WTC11 (cell line): Measurements from ENCODE around the gene FXYD5. TPM values are rescaled to one million over a fixed set of nuclear protein-coding genes. Genes with fewer than 3 reads are reported as not detected.

Experiments used
- ATAC-seq: fragments of 200-7000 bp; cut with Tn5 transposase; 2 replicates; pipeline ENCODE4 v1.10.0; 2021; ENCODE audit warnings: mild to moderate bottlenecking, moderate library complexity
- CTCF ChIA-PET: fragments of 300-600 bp; sonication (Branson Sonifier 250); formaldehyde crosslinking; loops from one replicate; lab custom pipeline; 2021; ENCODE audit warnings: antibody characterized with exemption; lab: Charles Lee
- POLR2A ChIA-PET: fragments of 350-600 bp; sonication (Branson Sonifier 250); formaldehyde crosslinking; loops from one replicate; lab custom pipeline; 2021; ENCODE audit warnings: antibody characterized with exemption; lab: Charles Lee
- DNase-seq: peaks from one replicate; pipeline ENCODE4 v3.0.0; 2021; ENCODE audit warnings: low spot score
- H3K27ac Mint-ChIP-seq: 2 replicates; pipeline ENCODE4 v1.8.0; 2021; ENCODE audit warnings: mixed read lengths
- H3K27me3 Mint-ChIP-seq: 2 replicates; pipeline ENCODE4 v1.8.0; 2021; ENCODE audit warnings: low read depth, mild to moderate bottlenecking, moderate library complexity, mixed read lengths
- H3K36me3 Mint-ChIP-seq: 2 replicates; pipeline ENCODE4 v1.8.0; 2021; ENCODE audit warnings: mixed read lengths
- H3K4me1 Mint-ChIP-seq: 2 replicates; pipeline ENCODE4 v1.8.0; 2022; ENCODE audit warnings: mixed read lengths
- H3K4me3 Mint-ChIP-seq: 2 replicates; pipeline ENCODE4 v1.8.0; 2021; ENCODE audit warnings: mild to moderate bottlenecking, moderate library complexity, mixed read lengths
- H3K9me3 Mint-ChIP-seq: 2 replicates; pipeline ENCODE4 v1.8.0; 2021; ENCODE audit warnings: mixed read lengths
- AR ChIP-seq: fragments of 250-450 bp; sonication (Bioruptor Pico); IDR thresholded peaks from 2 replicates; pipeline ENCODE4 v1.9.0; 2021; ENCODE audit warnings: mild to moderate bottlenecking
- CREM ChIP-seq: sonication (generic); formaldehyde crosslinking; IDR thresholded peaks from 2 replicates; pipeline ENCODE4 v1.8.1; 2022; ENCODE audit warnings: mild to moderate bottlenecking, missing genetic modification reagents, moderate library complexity
- EMX1 ChIP-seq: fragments of 250-450 bp; sonication (Bioruptor Pico); IDR thresholded peaks from 2 replicates; pipeline ENCODE4 v1.8.0; 2021; ENCODE audit warnings: mild to moderate bottlenecking
- ETV6 ChIP-seq: sonication (generic); formaldehyde crosslinking; IDR thresholded peaks from 2 replicates; pipeline ENCODE4 v1.8.1; 2022; ENCODE audit warnings: mild to moderate bottlenecking, missing genetic modification reagents
- GRHL2 ChIP-seq: fragments of 250-450 bp; sonication (Bioruptor Pico); IDR thresholded peaks from 2 replicates; pipeline ENCODE4 v1.8.0; 2022; ENCODE audit warnings: mild to moderate bottlenecking, moderate library complexity; ENCODE audit not compliant: insufficient replicate concordance, severe bottlenecking
- GTF2I ChIP-seq: fragments of 250-450 bp; sonication (Bioruptor Pico); conservative IDR thresholded peaks from 2 replicates; pipeline ENCODE4 v1.4.0; 2021; ENCODE audit warnings: mild to moderate bottlenecking
- IRF1 ChIP-seq: sonication (generic); formaldehyde crosslinking; IDR thresholded peaks from 2 replicates; pipeline ENCODE4 v1.8.0; 2023; ENCODE audit warnings: missing genetic modification reagents
- MLX ChIP-seq: sonication (generic); formaldehyde crosslinking; IDR thresholded peaks from 2 replicates; pipeline ENCODE4 v1.8.1; 2023; ENCODE audit warnings: mild to moderate bottlenecking, missing genetic modification reagents, moderate library complexity
- MYBL2 ChIP-seq: sonication (generic); formaldehyde crosslinking; IDR thresholded peaks from 2 replicates; pipeline ENCODE4 v1.8.1; 2023; ENCODE audit warnings: mild to moderate bottlenecking, moderate library complexity, missing genetic modification reagents
- NR3C1 ChIP-seq: sonication (generic); formaldehyde crosslinking; conservative IDR thresholded peaks from 2 replicates; pipeline ENCODE4 v1.8.1; 2023; ENCODE audit warnings: low read depth, mild to moderate bottlenecking, missing genetic modification reagents
- PRRX2 ChIP-seq: fragments of 250-450 bp; sonication (Bioruptor Pico); IDR thresholded peaks from 2 replicates; pipeline ENCODE4 v1.8.0; 2021; ENCODE audit warnings: mild to moderate bottlenecking
- SMAD3 ChIP-seq: sonication (generic); formaldehyde crosslinking; IDR thresholded peaks from 2 replicates; pipeline ENCODE4 v1.8.0; 2022; ENCODE audit warnings: missing genetic modification reagents, mild to moderate bottlenecking, borderline replicate concordance
- TCF7 ChIP-seq: sonication (generic); formaldehyde crosslinking; IDR thresholded peaks from 2 replicates; pipeline ENCODE4 v1.8.0; 2022; ENCODE audit warnings: mild to moderate bottlenecking, low read depth, missing genetic modification reagents, moderate library complexity
- ZBTB21 ChIP-seq: sonication (generic); formaldehyde crosslinking; IDR thresholded peaks from 2 replicates; pipeline ENCODE4 v1.8.1; 2023; ENCODE audit warnings: mild to moderate bottlenecking, missing genetic modification reagents, borderline replicate concordance
- ZNF232 ChIP-seq: sonication (generic); formaldehyde crosslinking; IDR thresholded peaks from 2 replicates; pipeline ENCODE4 v1.8.0; 2022; ENCODE audit warnings: mild to moderate bottlenecking, missing genetic modification reagents
- ZNF416 ChIP-seq: fragments of 250-450 bp; sonication (Bioruptor Pico); IDR thresholded peaks from 2 replicates; pipeline ENCODE4 v1.9.0; 2021; ENCODE audit warnings: mild to moderate bottlenecking, inconsistent platforms
- ZNF671 ChIP-seq: fragments of 250-450 bp; sonication (Bioruptor Pico); IDR thresholded peaks from 2 replicates; pipeline ENCODE4 v1.8.0; 2021; ENCODE audit warnings: mild to moderate bottlenecking
- total RNA-seq: library from RNA; stranded (reverse); gene quantifications from 3 replicates; pipeline ENCODE4 v1.2.3, GENCODE V29; 2021
- TF ChIP-seq, protein P1 (sequence below): fragments of 250-450 bp; sonication (Bioruptor Pico); IDR thresholded peaks from 2 replicates; pipeline ENCODE4 v1.9.0; 2021; ENCODE audit warnings: moderate library complexity, mild to moderate bottlenecking, inconsistent platforms, borderline replicate concordance
- TF ChIP-seq, protein P2 (sequence below): sonication (generic); formaldehyde crosslinking; IDR thresholded peaks from 2 replicates; pipeline ENCODE4 v1.8.0; 2022; ENCODE audit warnings: mild to moderate bottlenecking, missing genetic modification reagents
- TF ChIP-seq, protein P3 (sequence below): sonication (generic); formaldehyde crosslinking; IDR thresholded peaks from 2 replicates; pipeline ENCODE4 v1.8.0; 2022; ENCODE audit warnings: missing genetic modification reagents
- TF ChIP-seq, protein P4 (sequence below): sonication (generic); formaldehyde crosslinking; IDR thresholded peaks from 2 replicates; pipeline ENCODE4 v1.8.1; 2022; ENCODE audit warnings: low read depth, mild to moderate bottlenecking, moderate library complexity, missing genetic modification reagents, borderline replicate concordance
- TF ChIP-seq, protein P5 (sequence below): sonication (generic); formaldehyde crosslinking; IDR thresholded peaks from 2 replicates; pipeline ENCODE4 v1.8.1; 2022; ENCODE audit warnings: mild to moderate bottlenecking, moderate library complexity, missing genetic modification reagents

FXYD5 gene
- total RNA-seq, 1 experiment from 2014 or later = 114 TPM

GRCh38 chr19:35143818-35144217 is 10.7 kb upstream of the FXYD5 start:
- Mint-ChIP-seq H3K27me3 (peaks cover 31% of the 10 kb centered on the region), H3K4me3 (peak overlapping the region; percentile 68), H3K4me1 (peaks cover 43% of the 10 kb centered on the region), H3K36me3 (peaks cover 2% of the 10 kb centered on the region; the same call in 1 of the 2 replicates), H3K27ac (no peak overlapping the region)
- POLR2A ChIA-PET = interaction anchor here (0.6 to 2.4 kb wide), 2 partner anchors 8 to 113 kb away, joined by 3 to 9 read pairs; no protein-coding TSS in a partner anchor
- ATAC-seq = no peak
- CTCF ChIA-PET = interaction anchor here (0.5 to 5.5 kb wide), 10 partner anchors 9 to 120 kb away, joined by 3 to 143 read pairs (median 4); partner anchors contain the start of genes FXYD3 and FXYD5
- no peak for TF ChIP-seq MLX
- TF ChIP-seq PRRX2 (CRISPR knock-in tag) = no peak
- TF ChIP-seq, protein P1, sequence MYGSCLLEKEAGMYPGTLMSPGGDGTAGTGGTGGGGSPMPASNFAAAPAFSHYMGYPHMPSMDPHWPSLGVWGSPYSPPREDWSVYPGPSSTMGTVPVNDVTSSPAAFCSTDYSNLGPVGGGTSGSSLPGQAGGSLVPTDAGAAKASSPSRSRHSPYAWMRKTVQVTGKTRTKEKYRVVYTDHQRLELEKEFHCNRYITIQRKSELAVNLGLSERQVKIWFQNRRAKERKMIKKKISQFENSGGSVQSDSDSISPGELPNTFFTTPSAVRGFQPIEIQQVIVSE (CRISPR knock-in tag) = no peak
- TF ChIP-seq IRF1 (CRISPR knock-in tag) = no peak
- no peak for TF ChIP-seq AR (CRISPR knock-in tag)
- TF ChIP-seq GRHL2 (CRISPR knock-in tag) = no peak
- no peak for TF ChIP-seq TCF7 (CRISPR knock-in tag)
- TF ChIP-seq, protein P2, sequence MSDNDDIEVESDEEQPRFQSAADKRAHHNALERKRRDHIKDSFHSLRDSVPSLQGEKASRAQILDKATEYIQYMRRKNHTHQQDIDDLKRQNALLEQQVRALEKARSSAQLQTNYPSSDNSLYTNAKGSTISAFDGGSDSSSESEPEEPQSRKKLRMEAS (CRISPR knock-in tag) = no peak
- no peak for TF ChIP-seq ZNF232 (CRISPR knock-in tag)
- no peak for TF ChIP-seq NR3C1
- no peak for TF ChIP-seq EMX1
- TF ChIP-seq CREM (CRISPR knock-in tag) = no peak
- TF ChIP-seq ZBTB21 (CRISPR knock-in tag) = no peak
- TF ChIP-seq ETV6 (CRISPR knock-in tag) = no peak
- TF ChIP-seq, all 79 proteins: peak for 0
- no peaks in the 10 kb centered on the region for H3K9me3 Mint-ChIP-seq
- DNase-seq = no peak

DNA sequence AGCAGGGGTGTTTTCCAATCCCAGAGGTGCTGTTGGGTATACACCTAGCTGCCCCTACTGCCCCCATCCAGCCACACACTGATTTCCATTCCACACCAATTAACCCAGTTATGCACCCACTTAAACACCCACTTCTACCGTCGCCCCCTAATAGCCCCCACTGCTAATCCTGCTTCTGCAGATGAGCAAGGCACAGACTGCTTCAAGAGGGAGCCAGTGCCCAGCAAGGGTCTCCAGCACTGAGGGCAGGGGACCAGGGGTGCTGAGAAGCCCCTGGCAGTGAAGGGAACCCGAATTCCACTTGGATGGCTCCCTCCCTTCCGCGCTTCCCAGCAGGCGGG is 10.3 kb upstream of the FXYD5 start:
- no peak for DNase-seq
- Mint-ChIP-seq H3K36me3 (peaks cover 2% of the 10 kb centered on the region; the same call in 1 of the 2 replicates), H3K4me1 (peaks cover 42% of the 10 kb centered on the region), H3K27ac (no peak overlapping the region), H3K4me3 (peak overlapping the region; percentile 68), H3K9me3 (no peaks in the 10 kb centered on the region), H3K27me3 (peaks cover 28% of the 10 kb centered on the region)
- ChIA-PET CTCF (interaction anchor here (0.8 to 5.5 kb wide), 9 partner anchors 9 to 88 kb away, joined by 3 to 143 read pairs (median 4); partner anchors contain the start of genes FXYD5 and LGI4), POLR2A (interaction anchor here (0.6 to 2.4 kb wide), 2 partner anchors 8 to 113 kb away, joined by 3 to 9 read pairs; no protein-coding TSS in a partner anchor)
- no peak for ATAC-seq
- TF ChIP-seq MYBL2 (CRISPR knock-in tag) (no peak), ZNF671 (no peak), ZNF416 (CRISPR knock-in tag) (no peak), SMAD3 (no peak), GTF2I (CRISPR knock-in tag) (no peak)
- TF ChIP-seq, protein P3, sequence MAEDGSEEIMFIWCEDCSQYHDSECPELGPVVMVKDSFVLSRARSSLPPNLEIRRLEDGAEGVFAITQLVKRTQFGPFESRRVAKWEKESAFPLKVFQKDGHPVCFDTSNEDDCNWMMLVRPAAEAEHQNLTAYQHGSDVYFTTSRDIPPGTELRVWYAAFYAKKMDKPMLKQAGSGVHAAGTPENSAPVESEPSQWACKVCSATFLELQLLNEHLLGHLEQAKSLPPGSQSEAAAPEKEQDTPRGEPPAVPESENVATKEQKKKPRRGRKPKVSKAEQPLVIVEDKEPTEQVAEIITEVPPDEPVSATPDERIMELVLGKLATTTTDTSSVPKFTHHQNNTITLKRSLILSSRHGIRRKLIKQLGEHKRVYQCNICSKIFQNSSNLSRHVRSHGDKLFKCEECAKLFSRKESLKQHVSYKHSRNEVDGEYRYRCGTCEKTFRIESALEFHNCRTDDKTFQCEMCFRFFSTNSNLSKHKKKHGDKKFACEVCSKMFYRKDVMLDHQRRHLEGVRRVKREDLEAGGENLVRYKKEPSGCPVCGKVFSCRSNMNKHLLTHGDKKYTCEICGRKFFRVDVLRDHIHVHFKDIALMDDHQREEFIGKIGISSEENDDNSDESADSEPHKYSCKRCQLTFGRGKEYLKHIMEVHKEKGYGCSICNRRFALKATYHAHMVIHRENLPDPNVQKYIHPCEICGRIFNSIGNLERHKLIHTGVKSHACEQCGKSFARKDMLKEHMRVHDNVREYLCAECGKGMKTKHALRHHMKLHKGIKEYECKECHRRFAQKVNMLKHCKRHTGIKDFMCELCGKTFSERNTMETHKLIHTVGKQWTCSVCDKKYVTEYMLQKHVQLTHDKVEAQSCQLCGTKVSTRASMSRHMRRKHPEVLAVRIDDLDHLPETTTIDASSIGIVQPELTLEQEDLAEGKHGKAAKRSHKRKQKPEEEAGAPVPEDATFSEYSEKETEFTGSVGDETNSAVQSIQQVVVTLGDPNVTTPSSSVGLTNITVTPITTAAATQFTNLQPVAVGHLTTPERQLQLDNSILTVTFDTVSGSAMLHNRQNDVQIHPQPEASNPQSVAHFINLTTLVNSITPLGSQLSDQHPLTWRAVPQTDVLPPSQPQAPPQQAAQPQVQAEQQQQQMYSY (CRISPR knock-in tag) = no peak
- TF ChIP-seq, protein P4, sequence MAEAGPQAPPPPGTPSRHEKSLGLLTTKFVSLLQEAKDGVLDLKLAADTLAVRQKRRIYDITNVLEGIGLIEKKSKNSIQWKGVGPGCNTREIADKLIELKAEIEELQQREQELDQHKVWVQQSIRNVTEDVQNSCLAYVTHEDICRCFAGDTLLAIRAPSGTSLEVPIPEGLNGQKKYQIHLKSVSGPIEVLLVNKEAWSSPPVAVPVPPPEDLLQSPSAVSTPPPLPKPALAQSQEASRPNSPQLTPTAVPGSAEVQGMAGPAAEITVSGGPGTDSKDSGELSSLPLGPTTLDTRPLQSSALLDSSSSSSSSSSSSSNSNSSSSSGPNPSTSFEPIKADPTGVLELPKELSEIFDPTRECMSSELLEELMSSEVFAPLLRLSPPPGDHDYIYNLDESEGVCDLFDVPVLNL (CRISPR knock-in tag) = no peak
- TF ChIP-seq, protein P5, sequence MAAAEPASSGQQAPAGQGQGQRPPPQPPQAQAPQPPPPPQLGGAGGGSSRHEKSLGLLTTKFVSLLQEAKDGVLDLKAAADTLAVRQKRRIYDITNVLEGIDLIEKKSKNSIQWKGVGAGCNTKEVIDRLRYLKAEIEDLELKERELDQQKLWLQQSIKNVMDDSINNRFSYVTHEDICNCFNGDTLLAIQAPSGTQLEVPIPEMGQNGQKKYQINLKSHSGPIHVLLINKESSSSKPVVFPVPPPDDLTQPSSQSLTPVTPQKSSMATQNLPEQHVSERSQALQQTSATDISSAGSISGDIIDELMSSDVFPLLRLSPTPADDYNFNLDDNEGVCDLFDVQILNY (CRISPR knock-in tag) = no peak
